Brain microvascular endothelial cell (primary cell): ENCODE measurements around the gene HDGF.

Source experiments
- DNase-seq: peaks from one replicate; pipeline ENCODE4 v3.0.0-alpha.2; 2020
- H3K27ac ChIP-seq: fragments of 250-450 bp; sonication (Bioruptor Pico); 2 replicates; pipeline ENCODE4 v1.5.1; 2020; ENCODE audit warnings: mild to moderate bottlenecking, moderate library complexity
- H3K27me3 ChIP-seq: fragments of 250-450 bp; sonication (Bioruptor Pico); replicated peaks from 2 replicates; pipeline ENCODE4 v1.5.1; 2020; ENCODE audit warnings: mild to moderate bottlenecking
- H3K36me3 ChIP-seq: fragments of 250-450 bp; sonication (Bioruptor Pico); replicated peaks from 2 replicates; pipeline ENCODE4 v1.5.1; 2020; ENCODE audit warnings: mild to moderate bottlenecking
- H3K4me3 ChIP-seq: 2 replicates; pipeline ENCODE4 v1.5.1; 2011; ENCODE audit warnings: low read depth, mild to moderate bottlenecking, control low read depth, low read length, moderate library complexity
- CTCF ChIP-seq: IDR thresholded peaks from 2 replicates; pipeline ENCODE4 v1.5.1; 2011; ENCODE audit warnings: low read depth, mild to moderate bottlenecking, moderate library complexity, low read length, control low read depth, inconsistent platforms; ENCODE audit errors: missing control alignments
- in situ Hi-C: cut with HindIII; loops from 2 replicates; pipeline ENCODE4 v1.10.0; 2017; ENCODE audit warnings: low sequenced_read_pairs, low pct_ligation_motif_present

The HDGF gene

DNA sequence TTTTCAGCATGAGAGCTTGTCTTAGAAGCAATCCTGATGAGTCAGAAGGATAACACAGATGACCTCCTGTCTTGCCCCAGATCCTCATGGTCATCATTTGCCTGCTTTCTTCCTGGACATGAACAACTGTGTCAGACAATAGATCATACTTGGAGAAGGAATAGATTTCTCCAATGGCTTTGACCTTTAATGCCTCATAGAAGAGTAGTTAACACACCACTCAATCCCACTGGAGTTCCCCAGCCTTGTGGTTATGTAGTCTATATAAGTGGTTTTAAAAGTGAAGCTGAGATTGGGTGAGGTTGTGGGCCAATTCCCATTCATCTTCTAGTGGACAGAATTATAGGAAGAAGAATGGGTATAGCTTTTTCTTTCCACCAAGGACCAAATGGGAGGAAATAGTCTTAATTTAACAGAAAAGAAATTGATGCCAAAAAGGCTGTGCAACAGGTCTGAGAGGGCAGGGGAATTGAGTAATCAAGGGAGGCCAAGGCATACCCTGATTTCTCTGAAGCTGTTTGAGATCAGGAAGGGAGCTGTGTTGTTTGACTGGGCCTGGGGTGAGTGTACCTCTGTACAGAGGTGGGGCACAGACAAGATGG is 30.2 kb upstream of the HDGF start:
- no peaks in the 10 kb centered on the region for H3K27me3 ChIP-seq
- peak overlapping the region; percentile 23 for H3K27ac ChIP-seq
- peaks cover 17% of the 10 kb centered on the region for H3K36me3 ChIP-seq
- peak; percentile 20 for DNase-seq
- in situ Hi-C loops: no loop called here
- no peak for TF ChIP-seq CTCF
- no peak overlapping the region for H3K4me3 ChIP-seq

GRCh38 chr1:156777573-156777972 is 26.1 kb upstream of the HDGF start:
- DNase-seq: no peak
- H3K4me3 ChIP-seq: no peak overlapping the region
- no peak for TF ChIP-seq CTCF
- no peaks in the 10 kb centered on the region for H3K27me3 ChIP-seq
- H3K27ac ChIP-seq: no peak overlapping the region
- no peaks in the 10 kb centered on the region for H3K36me3 ChIP-seq
- in situ Hi-C loops: no loop called here

DNA sequence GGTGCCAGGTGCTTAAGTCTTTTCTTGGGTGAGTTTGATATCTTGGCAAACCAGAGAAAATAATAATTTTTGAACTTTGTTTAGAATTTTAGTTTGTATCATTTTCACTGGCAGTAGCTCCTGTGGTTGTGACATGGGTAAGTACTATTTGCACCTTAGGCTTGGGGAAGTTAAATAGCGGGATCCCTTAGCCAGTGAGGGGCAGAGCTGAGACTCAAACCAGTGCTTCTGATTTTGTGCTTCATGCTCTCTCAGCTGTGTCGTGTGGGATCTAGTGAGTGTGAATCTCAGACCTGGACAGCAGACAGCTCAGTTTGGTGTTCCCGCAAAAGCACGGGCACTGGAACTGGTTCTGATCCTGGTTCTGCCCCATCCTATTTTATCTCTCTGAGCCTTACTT is 25.5 kb upstream of the HDGF start:
- H3K27me3 ChIP-seq: no peaks in the 10 kb centered on the region
- no peak overlapping the region for H3K27ac ChIP-seq
- TF ChIP-seq CTCF: no peak
- H3K36me3 ChIP-seq: no peaks in the 10 kb centered on the region
- in situ Hi-C loops: no loop called here
- DNase-seq: no peak
- H3K4me3 ChIP-seq: no peak overlapping the region

GRCh38 chr1:156775799-156776198 is 24.3 kb upstream of the HDGF start:
- no peaks in the 10 kb centered on the region for H3K27me3 ChIP-seq
- in situ Hi-C loops: no loop called here
- peaks cover under 1% of the 10 kb centered on the region for H3K36me3 ChIP-seq
- TF ChIP-seq CTCF: no peak
- no peak overlapping the region for H3K27ac ChIP-seq
- DNase-seq: no peak
- H3K4me3 ChIP-seq: no peak overlapping the region

DNA sequence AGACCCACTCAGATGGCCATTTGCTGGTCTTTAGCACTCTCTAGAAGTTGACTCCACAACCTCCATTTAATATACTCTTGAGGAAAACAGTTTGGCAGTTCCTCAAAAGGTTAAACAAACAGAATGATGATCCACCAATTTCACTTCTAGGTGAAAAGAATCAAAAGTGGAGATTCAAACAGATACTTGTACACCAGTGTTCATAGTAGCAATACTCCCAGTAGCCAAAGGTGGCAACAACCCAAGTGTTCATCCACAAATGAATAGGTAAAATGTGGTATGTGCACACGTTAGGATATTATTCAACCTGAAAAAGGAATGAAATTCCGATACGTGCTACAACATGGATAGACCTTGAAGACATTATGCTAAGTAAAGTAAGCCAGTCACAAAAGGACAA is 22.1 kb upstream of the HDGF start:
- no peak overlapping the region for H3K4me3 ChIP-seq
- in situ Hi-C loops: no loop called here
- DNase-seq: no peak
- H3K27me3 ChIP-seq: no peaks in the 10 kb centered on the region
- no peak overlapping the region for H3K27ac ChIP-seq
- peaks cover 9% of the 10 kb centered on the region for H3K36me3 ChIP-seq
- TF ChIP-seq CTCF: no peak

GRCh38 chr1:156772728-156773497 is 21.4 kb upstream of the HDGF start:
- peaks cover 9% of the 10 kb centered on the region for H3K36me3 ChIP-seq
- TF ChIP-seq CTCF: no peak
- no peak overlapping the region for H3K27ac ChIP-seq
- no peak for DNase-seq
- in situ Hi-C loops: no loop called here
- no peaks in the 10 kb centered on the region for H3K27me3 ChIP-seq
- H3K4me3 ChIP-seq: no peak overlapping the region
